AG09309 (cell line): ENCODE data around the gene DUSP6.
"Not testable (repeated sequence)": the region's sequence is repeated elsewhere in the genome, so short reads cannot be mapped to it uniquely, and the experiment has no call there.

ENCODE experiments used
- DNase-seq: peaks from one replicate; pipeline ENCODE4 v3.0.0-alpha.2; 2010; ENCODE audit warnings: low read depth
- H3K4me3 ChIP-seq: 2 replicates; pipeline ENCODE4 v1.5.1; 2011; ENCODE audit warnings: mild to moderate bottlenecking, low read depth, low read length, moderate library complexity; ENCODE audit not compliant: control insufficient read depth
- CTCF ChIP-seq: IDR thresholded peaks from 2 replicates; pipeline ENCODE4 v1.5.1; 2011; ENCODE audit warnings: mild to moderate bottlenecking, low read depth, low read length, inconsistent platforms; ENCODE audit not compliant: insufficient read depth, control insufficient read depth; ENCODE audit errors: missing control alignments

Gene DUSP6

DNA sequence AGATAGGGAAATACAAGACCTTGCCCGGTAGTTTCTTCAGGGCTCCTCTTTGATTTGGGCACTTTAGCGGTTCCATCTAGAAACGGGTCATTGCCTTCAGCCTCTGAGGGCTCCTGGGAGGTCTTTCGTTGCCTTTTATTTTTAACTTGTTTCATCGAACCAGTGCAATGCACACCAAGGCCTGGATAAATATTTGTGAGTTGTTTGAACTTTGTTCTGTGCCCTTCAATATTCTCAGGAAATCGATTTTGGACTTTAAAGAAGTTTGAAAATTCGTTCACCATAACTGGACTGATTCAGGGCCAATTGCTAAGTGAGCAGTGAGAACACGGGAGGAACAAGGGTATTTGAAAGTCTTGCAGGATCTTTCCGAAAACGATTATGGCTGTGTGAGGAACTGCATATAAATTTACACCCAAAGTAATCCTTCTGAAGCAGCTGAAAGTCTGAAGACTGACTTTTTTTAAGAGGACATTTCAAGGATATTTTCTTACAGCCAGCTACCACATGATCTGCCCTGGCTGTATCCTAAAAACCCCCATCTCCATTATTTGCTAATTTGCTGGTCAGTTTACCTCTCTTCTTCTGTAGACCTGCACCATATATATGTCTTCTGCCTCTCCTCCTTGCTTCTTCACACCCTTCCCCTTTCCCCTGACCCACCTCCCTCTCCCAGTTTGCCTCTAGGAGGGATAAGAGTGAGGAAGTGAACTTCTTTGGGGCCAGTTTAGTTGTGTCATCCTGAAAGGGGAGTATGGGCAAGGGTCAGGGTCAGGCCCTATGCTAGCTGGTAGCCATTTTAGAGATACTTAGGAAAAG, 8.0 kb downstream of the DUSP6 start:
- no peak overlapping the region for H3K4me3 ChIP-seq
- no peak for TF ChIP-seq CTCF

GRCh38 chr12:89343127-89343526, 9.2 kb downstream of the DUSP6 start:
- H3K4me3 ChIP-seq, result no peak overlapping the region
- no peak for TF ChIP-seq CTCF
- no peak for DNase-seq

More for the DNA sequence above, 8.0 kb downstream of the DUSP6 start:
- no peak for DNase-seq

GRCh38 chr12:89340861-89341260, 11.4 kb downstream of the DUSP6 start:
- no peak for TF ChIP-seq CTCF
- DNase-seq, result no peak
- H3K4me3 ChIP-seq, result no peak overlapping the region

DNA sequence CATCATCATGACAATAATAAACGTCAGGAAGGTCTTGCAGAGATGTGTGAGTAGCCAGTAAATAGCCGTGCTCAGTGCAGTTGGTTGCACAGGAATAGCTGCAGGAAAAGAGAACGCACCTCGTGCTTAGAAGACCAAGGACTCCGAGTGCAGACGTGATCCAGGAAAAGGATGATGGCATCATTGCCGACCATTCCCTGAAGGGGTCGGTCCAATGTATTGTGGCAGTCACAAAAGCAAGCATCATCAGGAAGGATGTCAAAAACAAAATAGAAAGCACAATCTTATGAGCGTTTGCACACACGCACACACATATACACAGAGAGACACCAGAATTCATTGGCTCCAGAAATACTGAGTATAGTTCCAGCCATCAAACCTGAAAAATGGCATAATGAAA, 12.8 kb downstream of the DUSP6 start:
- no peak overlapping the region for H3K4me3 ChIP-seq
- DNase-seq, result no peak
- TF ChIP-seq CTCF, result no peak

DNA sequence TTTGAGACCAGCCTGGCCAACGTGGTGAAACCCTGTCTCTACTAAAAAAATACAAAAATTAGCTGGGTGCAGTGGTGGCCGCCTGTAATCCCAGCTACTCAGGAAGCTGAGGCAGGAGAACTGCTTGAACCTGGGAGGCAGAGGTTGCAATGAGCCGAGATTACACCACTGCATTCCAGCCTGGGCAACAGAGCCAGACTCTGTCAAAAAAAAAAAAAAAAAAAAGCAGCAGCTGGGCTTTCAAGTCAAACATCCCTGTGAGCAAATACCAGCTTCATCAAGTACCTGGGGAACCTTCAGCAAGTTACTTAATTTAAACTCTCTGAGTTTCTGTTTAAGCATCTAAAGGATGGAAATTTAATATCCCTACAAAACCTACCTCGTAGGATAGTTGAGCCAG, 15.2 kb downstream of the DUSP6 start:
- DNase-seq, H3K4me3 ChIP-seq: not testable (repeated sequence)

DNA sequence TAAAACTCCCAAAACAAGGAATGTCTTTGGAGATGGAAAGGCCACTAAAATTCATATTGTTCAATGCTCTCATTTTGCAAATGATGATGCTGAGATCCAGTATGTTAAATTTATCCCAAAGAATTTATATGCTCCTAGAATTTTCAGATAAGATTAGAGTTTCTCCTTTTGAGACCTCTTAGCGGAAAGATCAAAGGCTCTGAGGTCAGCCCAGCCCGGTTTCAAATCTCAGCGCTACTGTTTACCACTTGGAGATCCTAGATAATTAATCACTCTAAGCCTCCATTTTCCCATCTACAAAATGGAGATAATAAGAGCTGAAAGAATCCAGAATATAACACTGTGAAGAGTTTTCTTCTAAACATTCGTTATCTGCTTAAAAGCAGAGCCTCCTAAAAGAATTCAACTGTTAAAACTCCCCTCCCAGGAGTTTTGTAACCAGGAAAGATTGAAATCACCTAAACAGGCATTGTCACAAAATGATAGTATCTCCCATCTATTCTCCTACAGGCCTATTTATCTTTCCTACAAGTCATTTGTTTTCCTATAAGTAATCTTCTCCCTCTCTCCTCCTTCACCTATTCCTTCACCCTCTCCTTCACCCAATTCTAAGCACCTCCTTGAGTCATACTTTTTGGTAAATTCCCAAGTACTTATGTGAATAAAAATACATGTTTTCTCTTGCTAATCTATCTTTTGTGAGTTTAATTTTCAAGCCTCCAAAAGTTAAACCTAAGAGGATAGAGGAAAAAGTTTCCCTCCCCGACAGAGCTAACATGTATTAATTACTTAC, 16.7 kb downstream of the DUSP6 start:
- TF ChIP-seq CTCF, result no peak
- H3K4me3 ChIP-seq, result no peak overlapping the region
- no peak for DNase-seq

GRCh38 chr12:89334548-89335169, 17.6 kb downstream of the DUSP6 start:
- H3K4me3 ChIP-seq, result no peak overlapping the region
- TF ChIP-seq CTCF, result no peak
- no peak for DNase-seq
